ENCODE data around the gene OR4N5.
"Not testable (repeated sequence)": the region's sequence is repeated elsewhere in the genome, so short reads cannot be mapped to it uniquely, and the experiment has no call there.

OR4N5 gene

GRCh38 chr14:20138520-20138919 is at the start of gene OR4N5:
TSS of gene OR4N5 (plus strand) at chr14:20138820. CDS start at chr14:20143736, 4,916 bp downstream.
- no peak for DNase-seq (ENCODE audit: low read depth in 2 of 2)

DNA sequence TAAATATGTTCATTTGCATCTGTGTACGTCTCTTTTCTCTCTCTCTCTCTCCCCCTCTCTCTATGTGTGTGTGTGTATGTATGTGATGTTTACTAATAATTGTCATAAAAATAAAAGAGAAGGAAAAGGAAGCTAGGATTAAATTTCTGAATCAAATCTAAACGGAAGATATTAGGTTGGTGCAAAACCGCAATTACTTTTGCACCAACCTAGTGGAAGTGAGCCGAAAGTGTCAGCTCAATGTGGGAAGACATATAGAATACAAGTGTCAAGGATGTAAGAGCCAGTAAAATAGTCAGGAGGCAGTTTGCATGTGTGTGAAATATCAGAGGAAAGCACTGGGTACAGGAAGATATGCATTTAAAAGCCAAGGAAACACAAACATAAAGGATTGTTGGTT is 46.6 kb upstream of the OR4N5 start:
- DNase-seq (ENCODE audit: low read depth in 2 of 2), result no peak

DNA sequence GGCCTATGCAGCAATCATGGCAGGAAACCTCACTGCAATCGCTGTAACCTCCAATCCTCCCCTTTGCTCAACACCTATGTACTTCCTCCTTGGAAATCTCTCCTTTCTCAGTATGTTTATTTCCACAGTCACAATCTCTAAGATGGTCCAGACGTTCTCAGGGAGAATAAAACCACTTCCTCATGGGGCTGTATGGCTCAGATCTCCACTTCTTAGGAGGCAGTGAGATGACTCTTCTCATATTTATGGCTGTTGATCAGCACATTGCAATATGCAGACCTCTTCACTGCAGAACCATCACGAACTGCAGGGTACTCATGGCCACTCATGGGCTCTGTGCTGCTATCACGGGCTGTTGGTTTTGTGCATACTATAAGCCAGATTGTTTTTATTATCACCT is 45.2 kb upstream of the OR4N5 start:
- no peak for DNase-seq (ENCODE audit: low read depth in 2 of 2)

DNA sequence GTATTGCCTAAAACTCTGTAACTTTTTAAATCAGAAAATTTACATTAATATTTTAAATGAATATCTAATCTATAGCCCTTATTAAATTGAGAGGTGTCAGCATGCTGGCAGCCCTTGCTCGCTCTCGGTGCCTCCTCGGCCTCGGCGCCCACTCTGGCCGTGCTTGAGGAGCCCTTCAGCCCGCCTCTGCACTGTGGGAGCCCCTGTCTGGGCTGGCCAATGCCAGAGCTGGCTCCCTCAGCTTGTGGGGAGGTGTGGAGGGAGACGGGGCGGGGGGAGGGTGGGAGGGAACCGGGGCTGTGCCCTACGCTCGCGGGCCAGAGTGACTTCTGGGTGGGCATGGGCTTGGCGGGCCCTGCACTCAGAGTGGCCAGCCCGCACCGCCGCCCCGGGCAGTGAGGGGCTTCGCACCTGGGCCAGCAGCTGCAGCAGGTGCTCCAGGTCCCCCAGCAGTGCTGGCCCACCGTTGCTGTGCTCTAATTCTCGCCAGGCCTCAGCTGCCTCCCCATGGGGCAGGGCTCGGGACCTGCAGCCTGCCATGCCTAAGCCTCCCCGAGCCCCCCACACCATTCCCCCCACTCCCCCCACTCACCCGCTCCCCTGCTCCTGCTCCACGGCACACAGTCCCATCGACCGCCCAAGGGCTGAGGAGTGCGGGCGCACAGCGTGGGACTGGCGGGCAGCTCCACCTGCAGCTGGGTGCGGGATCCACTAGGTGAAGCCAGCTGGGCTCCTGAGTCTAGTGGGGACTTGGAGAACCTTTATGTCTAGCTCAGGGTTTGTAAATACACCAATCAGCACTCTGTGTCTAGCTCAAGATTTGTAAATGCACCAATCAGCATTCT is 39.5 kb upstream of the OR4N5 start:
- not testable (repeated sequence) for DNase-seq (ENCODE audit: low read depth in 2 of 2)

GRCh38 chr14:20110438-20110837 is 28.2 kb upstream of the OR4N5 start, which contains the start of gene OR4K17:
TSS of gene OR4K17 (plus strand) at chr14:20110739. CDS start at chr14:20117500, 6,761 bp downstream.
- no peak for DNase-seq (ENCODE audit: low read depth in 2 of 2)

DNA sequence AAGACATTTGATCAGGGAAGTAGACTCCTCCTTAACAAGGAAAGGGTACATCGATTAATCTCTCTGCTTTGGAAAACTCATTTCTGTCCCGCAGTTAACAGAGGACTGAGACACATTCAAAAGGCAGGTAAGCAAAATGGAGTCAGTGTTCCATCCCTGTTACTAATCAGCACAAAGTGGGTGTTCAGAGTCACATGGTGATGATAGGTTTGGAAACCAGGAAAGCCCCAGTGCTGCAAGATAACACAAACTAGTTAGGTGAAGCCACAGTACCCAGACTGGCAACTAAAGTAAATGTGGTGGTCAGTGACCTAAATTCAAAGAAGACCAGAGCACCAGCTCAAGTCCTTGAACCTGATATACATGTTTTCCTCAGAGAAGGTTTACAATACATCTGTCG is 26.3 kb upstream of the OR4N5 start:
- DNase-seq (ENCODE audit: low read depth in 2 of 2), result no peak

DNA sequence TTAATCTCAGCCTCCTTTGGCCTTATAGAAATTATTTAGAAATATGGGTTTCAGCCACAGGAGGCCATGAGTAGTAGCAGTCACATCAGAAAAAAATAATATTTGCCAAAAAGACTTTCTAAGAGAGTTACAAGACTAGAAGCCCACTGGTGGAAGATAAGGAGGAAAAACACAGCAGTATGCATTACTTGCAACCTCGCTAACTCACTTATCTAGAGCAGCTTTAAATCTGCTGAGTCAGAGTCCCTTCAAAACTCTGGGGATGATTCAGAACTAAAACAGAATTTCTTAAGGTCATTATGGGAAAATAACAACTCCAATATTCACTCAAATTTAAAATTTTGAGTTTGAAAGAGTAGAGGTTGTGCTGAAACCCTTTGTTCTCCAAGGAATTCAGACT is 21.9 kb upstream of the OR4N5 start:
- DNase-seq (ENCODE audit: low read depth in 2 of 2), result no peak

DNA sequence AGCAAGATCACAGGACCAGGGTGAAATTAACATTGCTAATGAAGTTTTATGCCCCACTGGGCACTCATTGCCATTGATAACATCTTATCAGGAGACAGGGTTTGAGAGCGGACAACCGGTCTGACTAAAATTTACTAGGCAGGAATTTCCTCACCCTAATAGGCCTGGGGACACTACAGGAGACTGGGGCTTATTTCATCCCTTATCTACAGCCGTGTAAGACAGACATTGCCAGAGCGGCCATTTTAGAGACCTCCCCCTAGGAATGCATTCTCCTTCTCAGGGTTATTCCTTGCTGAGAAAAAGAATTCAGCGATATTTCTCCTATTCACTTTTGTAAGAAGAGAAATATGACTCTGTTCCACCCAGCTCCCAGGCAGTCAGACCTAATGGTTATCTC is 19.8 kb upstream of the OR4N5 start:
- no peak for DNase-seq (ENCODE audit: low read depth in 2 of 2)

DNA sequence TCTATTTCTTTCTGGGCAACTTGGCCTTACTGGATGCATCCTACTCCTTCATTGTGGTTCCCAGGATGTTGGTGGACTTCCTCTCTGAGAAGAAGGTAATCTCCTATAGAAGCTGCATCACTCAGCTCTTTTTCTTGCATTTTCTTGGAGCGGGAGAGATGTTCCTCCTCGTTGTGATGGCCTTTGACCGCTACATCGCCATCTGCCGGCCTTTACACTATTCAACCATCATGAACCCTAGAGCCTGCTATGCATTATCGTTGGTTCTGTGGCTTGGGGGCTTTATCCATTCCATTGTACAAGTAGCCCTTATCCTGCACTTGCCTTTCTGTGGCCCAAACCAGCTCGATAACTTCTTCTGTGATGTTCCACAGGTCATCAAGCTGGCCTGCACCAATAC is 5.3 kb downstream of the OR4N5 start:
- no peak for DNase-seq (ENCODE audit: low read depth in 2 of 2)

GRCh38 chr14:20144820-20145219 is 6.2 kb downstream of the OR4N5 start:
- DNase-seq (ENCODE audit: low read depth in 2 of 2), result no peak

- DNase-seq (ENCODE audit: low read depth in 2 of 2), result no peak
Observed at GRCh38 chr14:20164462-20164861, 25.8 kb downstream of the OR4N5 start.

GRCh38 chr14:20167091-20167490 is 28.5 kb downstream of the OR4N5 start:
- DNase-seq (ENCODE audit: low read depth in 2 of 2), result no peak

- not testable (repeated sequence) for DNase-seq (ENCODE audit: low read depth in 2 of 2)
Observed at GRCh38 chr14:20169852-20170251, 31.2 kb downstream of the OR4N5 start.

- not testable (repeated sequence) for DNase-seq (ENCODE audit: low read depth in 2 of 2)
Observed at GRCh38 chr14:20174205-20174604, 35.6 kb downstream of the OR4N5 start.

- no peak for DNase-seq (ENCODE audit: low read depth in 2 of 2)
Observed at GRCh38 chr14:20176330-20176729, 37.7 kb downstream of the OR4N5 start.

GRCh38 chr14:20177433-20177974 is 38.9 kb downstream of the OR4N5 start:
- DNase-seq (ENCODE audit: low read depth in 2 of 2), result no peak

GRCh38 chr14:20179218-20179617 is 40.6 kb downstream of the OR4N5 start:
- no peak for DNase-seq (ENCODE audit: low read depth in 2 of 2)

GRCh38 chr14:20179880-20180279 is 41.3 kb downstream of the OR4N5 start:
- DNase-seq (ENCODE audit: low read depth in 2 of 2), result no peak

DNA sequence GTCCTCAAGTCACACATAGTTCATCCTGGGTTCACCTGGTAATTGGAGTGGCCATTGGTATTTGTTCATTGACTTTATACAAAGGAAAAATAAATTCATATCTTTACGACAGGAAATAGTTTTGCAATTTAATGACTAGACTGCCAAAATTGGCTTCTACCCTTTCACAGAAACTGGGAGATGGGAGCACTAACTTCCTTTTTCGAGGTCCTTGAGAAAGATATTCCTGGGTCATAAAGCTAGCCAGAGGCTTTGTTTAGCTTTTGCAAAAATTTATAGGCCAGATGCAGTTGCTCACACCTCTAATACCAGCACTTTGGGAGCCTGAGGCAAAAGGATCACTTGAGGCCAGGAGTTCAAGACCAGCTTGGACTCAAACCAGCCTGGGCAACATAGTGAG is 41.9 kb downstream of the OR4N5 start:
- DNase-seq (ENCODE audit: low read depth in 2 of 2), result no peak

DNA sequence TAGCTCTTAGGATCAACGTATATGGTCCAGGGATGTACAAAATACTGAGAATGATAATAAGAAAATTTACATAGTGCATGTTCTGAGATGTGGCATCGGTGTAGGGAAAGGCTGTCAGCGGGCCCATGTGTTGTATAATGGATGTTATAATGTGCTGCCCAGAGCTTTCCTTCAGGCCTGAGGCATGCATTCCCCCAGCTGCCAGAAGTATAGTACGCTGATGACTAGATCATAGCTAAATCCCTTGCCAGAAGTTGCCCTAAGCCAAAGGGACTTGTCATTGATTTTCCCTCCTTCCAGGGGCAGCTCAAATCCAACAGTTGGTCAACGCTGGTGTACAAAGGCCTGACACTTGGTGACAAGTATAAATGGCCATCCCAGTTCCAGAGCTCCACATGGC is 45.6 kb downstream of the OR4N5 start:
- no peak for DNase-seq (ENCODE audit: low read depth in 2 of 2)

DNA sequence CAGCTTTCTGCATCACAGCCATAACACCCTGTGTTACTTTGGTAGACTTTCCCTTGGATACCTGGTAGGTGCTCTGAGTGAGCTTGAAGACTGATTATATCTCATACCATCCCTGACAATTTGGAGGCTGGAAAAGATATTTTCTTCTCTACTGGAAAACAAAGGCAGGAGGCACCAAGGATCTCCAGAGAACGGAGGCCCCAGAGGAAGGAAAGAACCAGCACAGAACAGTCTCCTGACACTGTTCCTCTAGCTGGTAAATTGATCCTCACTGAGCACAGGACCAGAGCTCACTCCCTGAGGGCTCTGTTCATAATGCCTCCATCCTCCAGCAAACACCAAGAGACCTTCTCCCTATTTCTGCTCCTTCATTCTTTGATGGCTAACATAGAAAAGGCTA is 52.0 kb downstream of the OR4N5 start, which contains the start of gene OR11G2:
OR11G2 (plus strand) TSS at position 301 of the 400 bp plus-strand sequence. CDS start 6,542 bp downstream, outside the sequence.
- DNase-seq (ENCODE audit: low read depth in 2 of 2), result no peak

- DNase-seq (ENCODE audit: low read depth in 2 of 2), result no peak
Observed at GRCh38 chr14:20191396-20191795, 52.8 kb downstream of the OR4N5 start.

DNA sequence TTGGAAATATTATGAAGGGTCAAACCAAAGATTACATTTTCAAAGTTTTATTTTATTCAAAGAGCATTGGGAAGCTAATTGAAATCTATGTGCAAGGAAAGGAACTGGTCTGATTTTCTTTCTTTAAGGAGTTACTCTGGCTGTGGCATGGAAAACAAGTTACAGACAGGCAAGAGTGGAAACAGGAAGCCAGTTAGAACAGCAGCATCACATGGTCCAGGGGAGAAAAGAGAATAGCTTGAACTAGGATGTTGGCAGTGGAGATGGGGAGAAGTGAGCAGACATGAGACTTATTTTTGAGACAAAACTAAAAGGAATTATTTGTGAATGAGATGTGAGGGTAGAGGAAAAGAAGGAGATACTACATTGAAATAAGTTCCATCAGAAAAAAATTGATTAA is 55.5 kb downstream of the OR4N5 start:
- no peak for DNase-seq (ENCODE audit: low read depth in 2 of 2)

Data from fibroblast of skin of left quadriceps (primary cell).